WERI-Rb-1 (cell line): ENCODE results near the gene MTCL3.

Experiments
- DNase-seq: peaks from one replicate; pipeline ENCODE4 v3.0.0-alpha.2; 2020
- H3K27ac ChIP-seq: fragments of 250-450 bp; sonication (Bioruptor Pico); 2 replicates; pipeline ENCODE4 v1.5.1; 2020; ENCODE audit warnings: mild to moderate bottlenecking, moderate library complexity
- H3K27me3 ChIP-seq: fragments of 250-450 bp; sonication (Bioruptor Pico); 2 replicates; pipeline ENCODE4 v1.5.1; 2021; ENCODE audit warnings: mild to moderate bottlenecking, low read depth, moderate library complexity; ENCODE audit not compliant: insufficient read depth, severe bottlenecking
- H3K36me3 ChIP-seq: fragments of 250-450 bp; sonication (Bioruptor Pico); 2 replicates; pipeline ENCODE4 v1.5.1; 2020; ENCODE audit warnings: mild to moderate bottlenecking, moderate library complexity
- H3K4me3 ChIP-seq: 2 replicates; pipeline ENCODE4 v1.5.1; 2011; ENCODE audit warnings: low read depth, mild to moderate bottlenecking, control low read depth, low read length
- H3K9me3 ChIP-seq: fragments of 250-450 bp; sonication (Bioruptor Pico); 2 replicates; pipeline ENCODE4 v1.5.1; 2021; ENCODE audit warnings: mild to moderate bottlenecking, moderate library complexity; ENCODE audit not compliant: severe bottlenecking
- TF ChIP-seq, protein P1 (sequence below): IDR thresholded peaks from 2 replicates; pipeline ENCODE4 v1.5.1; 2011; ENCODE audit warnings: low read depth, mild to moderate bottlenecking, control low read depth, inconsistent platforms, low read length

The MTCL3 gene

GRCh38 chr6:127464161-127464880 lies 54.8 kb downstream of the MTCL3 start:
- TF ChIP-seq, protein P1, sequence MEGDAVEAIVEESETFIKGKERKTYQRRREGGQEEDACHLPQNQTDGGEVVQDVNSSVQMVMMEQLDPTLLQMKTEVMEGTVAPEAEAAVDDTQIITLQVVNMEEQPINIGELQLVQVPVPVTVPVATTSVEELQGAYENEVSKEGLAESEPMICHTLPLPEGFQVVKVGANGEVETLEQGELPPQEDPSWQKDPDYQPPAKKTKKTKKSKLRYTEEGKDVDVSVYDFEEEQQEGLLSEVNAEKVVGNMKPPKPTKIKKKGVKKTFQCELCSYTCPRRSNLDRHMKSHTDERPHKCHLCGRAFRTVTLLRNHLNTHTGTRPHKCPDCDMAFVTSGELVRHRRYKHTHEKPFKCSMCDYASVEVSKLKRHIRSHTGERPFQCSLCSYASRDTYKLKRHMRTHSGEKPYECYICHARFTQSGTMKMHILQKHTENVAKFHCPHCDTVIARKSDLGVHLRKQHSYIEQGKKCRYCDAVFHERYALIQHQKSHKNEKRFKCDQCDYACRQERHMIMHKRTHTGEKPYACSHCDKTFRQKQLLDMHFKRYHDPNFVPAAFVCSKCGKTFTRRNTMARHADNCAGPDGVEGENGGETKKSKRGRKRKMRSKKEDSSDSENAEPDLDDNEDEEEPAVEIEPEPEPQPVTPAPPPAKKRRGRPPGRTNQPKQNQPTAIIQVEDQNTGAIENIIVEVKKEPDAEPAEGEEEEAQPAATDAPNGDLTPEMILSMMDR: no peak
- DNase-seq: no peak
- Histone ChIP-seq H3K4me3 (no peak overlapping the region), H3K27me3 (no peaks in the 10 kb centered on the region), H3K9me3 (no peaks in the 10 kb centered on the region), H3K36me3 (peaks cover 19% of the 10 kb centered on the region), H3K27ac (no peak overlapping the region)

DNA sequence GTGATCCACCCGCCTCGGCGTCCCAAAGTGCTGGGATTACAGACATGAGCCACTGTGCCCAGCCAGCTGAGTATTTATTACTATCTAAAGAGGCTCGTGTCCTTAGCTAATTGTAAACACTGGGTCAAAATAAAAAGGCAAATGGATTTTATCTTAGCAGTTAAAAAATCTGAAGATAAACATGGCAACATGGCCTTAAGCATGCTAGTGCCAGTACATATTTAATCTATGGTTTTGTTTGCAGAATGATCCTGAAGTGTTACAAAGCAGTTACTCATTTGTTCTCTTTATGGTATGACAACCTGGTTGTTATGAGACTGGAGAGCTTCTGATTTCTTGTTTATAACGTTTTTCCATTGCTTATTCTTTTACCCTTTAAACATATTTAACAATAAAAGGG lies 56.1 kb downstream of the MTCL3 start:
- H3K27ac ChIP-seq: no peak overlapping the region
- no peaks in the 10 kb centered on the region for H3K27me3 ChIP-seq
- TF ChIP-seq, protein P1: no peak
- no peak for DNase-seq
- peaks cover 15% of the 10 kb centered on the region for H3K36me3 ChIP-seq
- H3K9me3 ChIP-seq: no peaks in the 10 kb centered on the region
- no peak overlapping the region for H3K4me3 ChIP-seq

GRCh38 chr6:127462376-127462775 lies 56.8 kb downstream of the MTCL3 start:
- TF ChIP-seq, protein P1: 0 out of 2 replicates have a peak, but pooled peaks have one; percentile 1
- Histone ChIP-seq H3K4me3 (no peak overlapping the region), H3K36me3 (peaks cover 15% of the 10 kb centered on the region), H3K27ac (no peak overlapping the region), H3K27me3 (no peaks in the 10 kb centered on the region), H3K9me3 (no peaks in the 10 kb centered on the region)
- no peak for DNase-seq

GRCh38 chr6:127460465-127460864 lies 58.7 kb downstream of the MTCL3 start:
- TF ChIP-seq, protein P1: no peak

GRCh38 chr6:127459231-127459641 lies 59.9 kb downstream of the MTCL3 start, which contains the start of gene KIAA0408:
TSS of gene KIAA0408 (minus strand) at chr6:127459389. CDS start at chr6:127453981, 5,408 bp downstream.
- no peak for DNase-seq
- Histone ChIP-seq H3K27me3 (no peaks in the 10 kb centered on the region), H3K27ac (no peak within 1 kb of the TSS), H3K9me3 (no peaks in the 10 kb centered on the region), H3K36me3 (peaks cover 13% of the 10 kb centered on the region), H3K4me3 (no peak within 1 kb of the TSS)
- TF ChIP-seq, protein P1: no peak

More at GRCh38 chr6:127460465-127460864, 58.7 kb downstream of the MTCL3 start:
- Histone ChIP-seq H3K4me3 (no peak overlapping the region), H3K27me3 (no peaks in the 10 kb centered on the region), H3K36me3 (peaks cover 8% of the 10 kb centered on the region), H3K27ac (no peak overlapping the region), H3K9me3 (no peaks in the 10 kb centered on the region)
- no peak for DNase-seq

GRCh38 chr6:127458817-127459216 lies 60.3 kb downstream of the MTCL3 start:
- Histone ChIP-seq H3K36me3 (peaks cover 17% of the 10 kb centered on the region), H3K4me3 (no peak overlapping the region), H3K9me3 (no peaks in the 10 kb centered on the region), H3K27ac (no peak overlapping the region), H3K27me3 (no peaks in the 10 kb centered on the region)
- TF ChIP-seq, protein P1: no peak
- DNase-seq: no peak
